Stimulated activated CD4-positive, alpha-beta T cell treated with anti-CD3 and anti-CD28 coated beads, TNF-alpha, amount 100 ng/mL, for 4 hours (primary cell): ENCODE data around the gene MAP3K21.

Source experiments
- DNase-seq, 3 experiments: peaks; one replicate each; pipeline ENCODE4 v3.0.0-alpha.2; 2020; ENCODE audit warnings: low read depth in 3 of 3

The MAP3K21 gene

GRCh38 chr1:233327651-233328141 lies at the start of gene MAP3K21:
MAP3K21 (plus strand) TSS chr1:233327724; CDS start chr1:233328029, 305 bp downstream.
- peak in 1 of 3 experiments; percentile 2 for DNase-seq

- no peak for DNase-seq
These were observed 48.9 kb upstream of the MAP3K21 start for GRCh38 chr1:233278631-233279030.

GRCh38 chr1:233279971-233280370 lies 47.6 kb upstream of the MAP3K21 start:
- no peak for DNase-seq

- no peak for DNase-seq
These were observed 45.6 kb upstream of the MAP3K21 start for GRCh38 chr1:233281711-233282581.

- DNase-seq, result no peak
These were observed 45.0 kb upstream of the MAP3K21 start for GRCh38 chr1:233282582-233282886.

- no peak for DNase-seq
These were observed 37.8 kb upstream of the MAP3K21 start for GRCh38 chr1:233289676-233290075.

GRCh38 chr1:233290396-233291034 lies 37.0 kb upstream of the MAP3K21 start:
- no peak for DNase-seq

GRCh38 chr1:233293556-233294446 lies 33.7 kb upstream of the MAP3K21 start:
- DNase-seq, result no peak

- DNase-seq, result peak in 2 of 3 experiments; percentile 19 to 32
These were observed 32.6 kb upstream of the MAP3K21 start for GRCh38 chr1:233294913-233295236.

- peak; percentile 28 to 48 (median 43) for DNase-seq
These were observed 32.1 kb upstream of the MAP3K21 start, which contains the start of gene PCNX2 for GRCh38 chr1:233295237-233295974. PCNX2 (minus strand) TSS chr1:233295725; CDS start chr1:233295478, 247 bp downstream.

- no peak for DNase-seq
These were observed 31.6 kb upstream of the MAP3K21 start for GRCh38 chr1:233295975-233296322.

- no peak for DNase-seq
These were observed 28.1 kb upstream of the MAP3K21 start for GRCh38 chr1:233299450-233299849.

- DNase-seq, result no peak
These were observed 27.2 kb upstream of the MAP3K21 start for GRCh38 chr1:233300326-233300725.

GRCh38 chr1:233304489-233305102 lies 22.9 kb upstream of the MAP3K21 start:
- DNase-seq, result no peak

- no peak for DNase-seq
These were observed 13.9 kb upstream of the MAP3K21 start for GRCh38 chr1:233313434-233314155.

- no peak for DNase-seq
These were observed 11.7 kb upstream of the MAP3K21 start for GRCh38 chr1:233315718-233316301.

- no peak for DNase-seq
These were observed 11.1 kb upstream of the MAP3K21 start for GRCh38 chr1:233316473-233316872.

GRCh38 chr1:233319272-233319671 lies 8.3 kb upstream of the MAP3K21 start:
- no peak for DNase-seq

GRCh38 chr1:233320023-233320422 lies 7.5 kb upstream of the MAP3K21 start:
- no peak for DNase-seq

- DNase-seq, result no peak
These were observed 3.8 kb upstream of the MAP3K21 start for GRCh38 chr1:233323718-233324117.
